ENCODE data around the gene SHISA5. TPM values are rescaled to one million over a fixed set of nuclear protein-coding genes. Genes with fewer than 3 reads are reported as not detected.
A peak's percentile ranks its signal among the peaks of the same experiment; 100 is the strongest.

Gene SHISA5
- total and polyA plus RNA-seq, 2 experiments from 2014 or later, result 192 to 369 TPM

DNA sequence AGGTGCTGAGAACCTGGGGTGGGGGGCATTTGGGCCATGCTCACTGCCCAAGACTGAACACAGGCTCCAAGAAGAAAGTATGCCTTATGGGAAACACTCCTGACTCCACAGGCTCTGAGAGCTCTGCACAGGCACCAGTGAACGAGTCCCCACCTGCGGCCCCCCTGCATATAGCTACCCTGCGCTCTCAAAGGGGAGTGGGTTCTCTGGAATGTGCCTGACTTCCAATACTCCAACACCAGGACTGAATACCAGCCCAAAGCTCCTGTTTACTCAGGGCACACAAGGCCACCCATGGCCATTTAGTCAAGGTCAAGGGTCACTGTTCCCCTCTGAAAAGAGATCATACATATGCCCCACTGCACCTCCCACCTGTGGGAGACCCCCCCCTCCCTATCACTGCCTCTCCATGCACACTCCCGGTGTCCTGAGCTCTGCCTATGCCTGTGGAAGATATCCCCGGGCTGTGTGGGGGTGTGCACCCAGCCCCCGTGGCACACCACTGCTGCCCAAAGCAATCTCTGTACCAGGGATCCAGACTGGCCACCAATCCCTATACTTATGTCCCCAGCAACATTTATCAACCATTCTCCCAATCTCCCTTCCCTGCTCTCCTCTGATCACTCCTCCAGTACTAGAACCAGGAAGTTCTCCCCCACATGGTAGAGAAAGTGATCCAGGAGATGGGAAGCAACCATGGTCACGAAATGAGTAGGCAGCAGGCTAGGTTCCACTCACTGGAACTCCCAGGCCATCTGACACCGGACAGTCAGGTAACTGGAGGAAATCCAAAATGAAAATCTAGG lies 72.5 kb downstream of the SHISA5 start:
- H3K4me1 ChIP-seq (ENCODE audit: insufficient read depth), result peaks cover 66% of the 10 kb centered on the region
- peaks cover 15% of the 10 kb centered on the region for H4K20me1 ChIP-seq (ENCODE audit: insufficient read depth, poor library complexity, severe bottlenecking)
- peak overlapping the region; percentile 97 for H3K4me2 ChIP-seq
- H2AFZ ChIP-seq, result no peak overlapping the region
- no peaks in the 10 kb centered on the region for H3K36me3 ChIP-seq (replicated peaks; ENCODE audit: insufficient read depth, low read depth)
- no peaks in the 10 kb centered on the region for H3K9me2 ChIP-seq (replicated peaks; ENCODE audit: insufficient read depth)
- DNase-seq (ENCODE audit: low spot score), result no peak
- no peaks in the 10 kb centered on the region for H3K27me3 ChIP-seq
- no peaks in the 10 kb centered on the region for H3K9me3 ChIP-seq (ENCODE audit: low read depth)
- TF ChIP-seq, protein P1, sequence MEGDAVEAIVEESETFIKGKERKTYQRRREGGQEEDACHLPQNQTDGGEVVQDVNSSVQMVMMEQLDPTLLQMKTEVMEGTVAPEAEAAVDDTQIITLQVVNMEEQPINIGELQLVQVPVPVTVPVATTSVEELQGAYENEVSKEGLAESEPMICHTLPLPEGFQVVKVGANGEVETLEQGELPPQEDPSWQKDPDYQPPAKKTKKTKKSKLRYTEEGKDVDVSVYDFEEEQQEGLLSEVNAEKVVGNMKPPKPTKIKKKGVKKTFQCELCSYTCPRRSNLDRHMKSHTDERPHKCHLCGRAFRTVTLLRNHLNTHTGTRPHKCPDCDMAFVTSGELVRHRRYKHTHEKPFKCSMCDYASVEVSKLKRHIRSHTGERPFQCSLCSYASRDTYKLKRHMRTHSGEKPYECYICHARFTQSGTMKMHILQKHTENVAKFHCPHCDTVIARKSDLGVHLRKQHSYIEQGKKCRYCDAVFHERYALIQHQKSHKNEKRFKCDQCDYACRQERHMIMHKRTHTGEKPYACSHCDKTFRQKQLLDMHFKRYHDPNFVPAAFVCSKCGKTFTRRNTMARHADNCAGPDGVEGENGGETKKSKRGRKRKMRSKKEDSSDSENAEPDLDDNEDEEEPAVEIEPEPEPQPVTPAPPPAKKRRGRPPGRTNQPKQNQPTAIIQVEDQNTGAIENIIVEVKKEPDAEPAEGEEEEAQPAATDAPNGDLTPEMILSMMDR (IDR thresholded peaks at IDR 0.05; ENCODE audit: poor library complexity), result no peak
- no peak for TF ChIP-seq EZH2phosphoT487 (IDR thresholded peaks at IDR 0.05; ENCODE audit: low read depth, severe bottlenecking, unreplicated experiment)
- no peak for TF ChIP-seq EZH2 (IDR thresholded peaks at IDR 0.05; ENCODE audit: borderline replicate concordance)
- H3K27ac ChIP-seq, result peak overlapping the region; percentile 96
- WGBS (ENCODE audit: low lambda C conversion rate, missing lambda C conversion rate), result 81% methylated on average over 8 of the region's 8 CpGs
- peaks cover 60% of the 10 kb centered on the region for H3K79me2 ChIP-seq
- no peak overlapping the region for H3K4me3 ChIP-seq

DNA sequence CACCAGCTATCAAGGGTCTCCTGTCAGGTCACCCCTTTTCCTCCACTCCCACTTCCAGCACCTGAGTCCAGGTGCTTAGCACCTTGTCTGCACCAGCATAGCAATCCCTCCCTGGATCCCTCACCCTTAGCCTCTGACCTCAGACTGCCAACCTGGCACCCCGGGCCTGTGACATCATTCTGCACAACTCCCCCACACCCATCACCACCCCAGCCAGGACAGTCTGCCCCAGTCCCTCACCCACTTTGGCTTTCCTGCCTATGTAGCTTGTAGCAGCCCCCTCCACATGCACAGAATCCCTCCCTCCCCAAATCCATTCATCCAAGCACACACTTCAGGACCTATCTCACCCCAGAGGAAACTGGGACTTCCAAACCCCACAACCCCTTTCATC lies 73.3 kb downstream of the SHISA5 start:
- 73% methylated on average over 1 of the region's 1 CpG for WGBS (ENCODE audit: low lambda C conversion rate, missing lambda C conversion rate)
- DNase-seq (ENCODE audit: low spot score), result no peak
- TF ChIP-seq, protein P1 (IDR thresholded peaks at IDR 0.05; ENCODE audit: poor library complexity), result no peak
- no peak for TF ChIP-seq EZH2phosphoT487 (IDR thresholded peaks at IDR 0.05; ENCODE audit: low read depth, severe bottlenecking, unreplicated experiment)
- no peak for TF ChIP-seq EZH2 (IDR thresholded peaks at IDR 0.05; ENCODE audit: borderline replicate concordance)
- Histone ChIP-seq H4K20me1 (ENCODE audit: insufficient read depth, poor library complexity, severe bottlenecking) (peaks cover 22% of the 10 kb centered on the region), H3K4me3 (no peak overlapping the region), H3K27me3 (no peaks in the 10 kb centered on the region), H3K9me2 (replicated peaks; ENCODE audit: insufficient read depth) (no peaks in the 10 kb centered on the region), H2AFZ (no peak overlapping the region), H3K4me1 (ENCODE audit: insufficient read depth) (peaks cover 74% of the 10 kb centered on the region), H3K79me2 (peaks cover 67% of the 10 kb centered on the region), H3K4me2 (peak overlapping the region; percentile 97), H3K36me3 (replicated peaks; ENCODE audit: insufficient read depth, low read depth) (no peaks in the 10 kb centered on the region), H3K9me3 (ENCODE audit: low read depth) (no peaks in the 10 kb centered on the region), H3K27ac (peak overlapping the region; percentile 96)

DNA sequence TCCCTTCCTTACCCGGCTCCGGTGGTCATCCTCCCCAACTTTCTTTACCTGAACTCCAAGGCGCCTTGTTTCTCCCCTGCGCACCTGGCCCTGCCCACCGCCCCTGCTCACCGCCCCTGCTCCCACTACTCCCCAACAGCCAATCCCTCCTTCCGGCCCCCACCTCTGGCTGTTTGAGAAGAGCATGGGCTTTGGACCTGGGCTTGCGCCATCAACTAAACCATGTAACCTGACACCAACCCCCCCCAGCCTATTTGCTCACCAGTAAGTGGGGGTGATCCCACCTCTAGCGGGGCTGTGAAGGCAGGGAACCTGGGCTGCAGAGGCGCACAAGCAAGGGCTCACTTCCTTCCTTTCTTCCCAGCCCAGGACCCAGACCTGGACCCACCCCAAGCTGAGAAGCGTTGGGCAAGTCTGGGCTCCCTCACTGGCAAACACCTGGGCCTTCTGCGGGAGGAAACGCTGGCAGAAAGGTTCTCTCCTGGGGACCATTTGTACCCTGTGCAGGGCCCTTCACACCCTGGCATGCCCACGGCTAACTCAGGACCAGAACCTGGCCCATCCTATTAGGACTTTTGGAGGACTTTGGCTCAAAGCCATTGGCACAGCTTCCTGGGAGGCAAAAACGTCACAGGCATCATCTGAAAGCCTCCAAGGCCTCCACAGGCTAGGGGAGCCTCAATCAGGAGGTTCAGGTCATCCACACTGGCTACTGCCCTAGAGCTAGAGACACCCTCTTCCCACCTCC lies 73.8 kb downstream of the SHISA5 start, which contains the start of gene PLXNB1:
Gene PLXNB1 (minus strand): TSS at position 127 of the 748 bp plus-strand sequence. CDS start 5,475 bp downstream, outside the sequence.
- TF ChIP-seq EZH2phosphoT487 (IDR thresholded peaks at IDR 0.05; ENCODE audit: low read depth, severe bottlenecking, unreplicated experiment), result no peak
- TF ChIP-seq, protein P1 (IDR thresholded peaks at IDR 0.05; ENCODE audit: poor library complexity), result no peak
- no peak for TF ChIP-seq EZH2 (IDR thresholded peaks at IDR 0.05; ENCODE audit: borderline replicate concordance)
- peak within 1 kb of the TSS; percentile 96 for H3K27ac ChIP-seq
- no peaks in the 10 kb centered on the region for H3K9me3 ChIP-seq (ENCODE audit: low read depth)
- H3K36me3 ChIP-seq (replicated peaks; ENCODE audit: insufficient read depth, low read depth), result no peaks in the 10 kb centered on the region
- WGBS (ENCODE audit: low lambda C conversion rate, missing lambda C conversion rate), result 10% methylated on average over 9 of the region's 15 CpGs
- DNase-seq (ENCODE audit: low spot score), result peak; percentile 93
- H2AFZ ChIP-seq, result peak within 1 kb of the TSS; percentile 7
- H3K4me1 ChIP-seq (ENCODE audit: insufficient read depth), result peaks cover 79% of the 10 kb centered on the region
- H4K20me1 ChIP-seq (ENCODE audit: insufficient read depth, poor library complexity, severe bottlenecking), result peaks cover 28% of the 10 kb centered on the region
- H3K27me3 ChIP-seq, result no peaks in the 10 kb centered on the region
- H3K4me2 ChIP-seq, result peak within 1 kb of the TSS; percentile 97
- H3K9me2 ChIP-seq (replicated peaks; ENCODE audit: insufficient read depth), result no peaks in the 10 kb centered on the region
- H3K79me2 ChIP-seq, result peaks cover 70% of the 10 kb centered on the region
- H3K4me3 ChIP-seq, result peak within 1 kb of the TSS; percentile 96
